K562 (cell line): ENCODE measurements around the gene EPHX1. TPM values are rescaled to one million over a fixed set of nuclear protein-coding genes. Genes with fewer than 3 reads are reported as not detected.

Experiments
- BCL6 ChIP-seq: fragments of 250-450 bp; sonication (Bioruptor Pico); IDR thresholded peaks from 2 replicates; pipeline ENCODE4 v1.4.0; 2020
- BDP1 ChIP-seq: IDR thresholded peaks from 3 replicates; pipeline ENCODE4 v1.6.1; 2011; ENCODE audit not compliant: insufficient read length, insufficient read depth
- CBFA2T2 ChIP-seq: fragments of 450-650 bp; conservative IDR thresholded peaks from 2 replicates; pipeline ENCODE4 v1.6.1; 2017; ENCODE audit warnings: mild to moderate bottlenecking
- ESRRA ChIP-seq: fragments of 450-650 bp; IDR thresholded peaks from 2 replicates; pipeline ENCODE4 v1.6.1; 2014; ENCODE audit warnings: low read depth, mild to moderate bottlenecking, moderate library complexity, borderline replicate concordance
- POLR2B ChIP-seq: fragments of 450-650 bp; IDR thresholded peaks from 2 replicates; pipeline ENCODE4 v1.6.1; 2018; ENCODE audit warnings: low read depth; ENCODE audit not compliant: partially characterized antibody
- SMAD2 ChIP-seq: fragments of 150-350 bp; IDR thresholded peaks from 2 replicates; pipeline ENCODE4 v1.6.1; 2014; ENCODE audit warnings: low read depth, mild to moderate bottlenecking, low read length
- SNIP1 ChIP-seq: fragments of 450-650 bp; IDR thresholded peaks from 2 replicates; pipeline ENCODE4 v1.7.1; 2017; ENCODE audit warnings: low read depth, mild to moderate bottlenecking
- SREBF1 ChIP-seq: fragments of 150-350 bp; IDR thresholded peaks from 2 replicates; pipeline ENCODE4 v1.6.1; 2014; ENCODE audit warnings: antibody characterized with exemption, low read depth, low read length, borderline replicate concordance
- TAF7 ChIP-seq: fragments of 450-650 bp; IDR thresholded peaks from 2 replicates; pipeline ENCODE4 v1.6.1; 2016; ENCODE audit warnings: missing genetic modification characterization, missing compliant biosample characterization
- TAL1 ChIP-seq: fragments of 450-650 bp; IDR thresholded peaks from 2 replicates; pipeline ENCODE4 v1.6.1; 2016; ENCODE audit warnings: mild to moderate bottlenecking
- TCF3 ChIP-seq: sonication (generic); formaldehyde crosslinking; IDR thresholded peaks from 2 replicates; pipeline ENCODE4 v1.4.0; 2020; ENCODE audit warnings: mild to moderate bottlenecking, missing genetic modification reagents
- ZNF324 ChIP-seq: fragments of 250-450 bp; sonication (Bioruptor Pico); IDR thresholded peaks from 2 replicates; pipeline ENCODE4 v1.4.0; 2020; ENCODE audit warnings: mild to moderate bottlenecking
- polyA plus RNA-seq, 8 experiments: library from polyadenylated mRNA; depleted of rRNA in 4 of 8; stranded (reverse) in 5 of 8; unstranded in 3 of 8; fragments of >200 nt; fragmentation: Nextera tagmentation in 2 of 8; fragmentation: Illumina TruSeq in 1 of 8; extraction: Ambion mirVana in 2 of 8; extraction: Trizol in 1 of 8; gene quantifications; 2 replicates each; pipeline versions ENCODE4 v1.2.1 to v1.2.3, GENCODE V29; 2011 to 2014; ENCODE audit warnings: inconsistent platforms in 1 of 8, missing spikeins in 1 of 8
- total RNA-seq, 7 experiments: library from RNA; depleted of rRNA in 6 of 7; stranded (reverse); fragments of >200 nt in 6 of 7; fragmentation: Illumina TruSeq in 2 of 7; extraction: Trizol in 2 of 7; gene quantifications; 2 replicates each; pipeline versions ENCODE4 v1.2.1 to v1.2.3, GENCODE V29; 2011 to 2021; ENCODE audit warnings: low replicate concordance in 1 of 7
- TF ChIP-seq, protein P1 (sequence below): fragments of 450-650 bp; formaldehyde crosslinking; IDR thresholded peaks from 2 replicates; pipeline ENCODE4 v1.4.0; 2022; ENCODE audit warnings: missing genetic modification characterization
- TF ChIP-seq, protein P2 (sequence below), 3 experiments: fragments of 200-800 bp in 1 of 3; sonication (Bioruptor generic) in 1 of 3; sonication (generic) in 1 of 3; formaldehyde crosslinking in 1 of 3; IDR thresholded peaks; 2 replicates each; pipeline versions ENCODE4 v1.6.1 to v1.8.0; 2016 to 2022; ENCODE audit warnings: mild to moderate bottlenecking in 2 of 3, missing compliant biosample characterization in 2 of 3, missing genetic modification characterization in 2 of 3, missing genetic modification reagents in 1 of 3

Gene EPHX1
- total and polyA plus RNA-seq, 9 of the 15 experiments (the other 6 are each of a cell fraction or from before 2014, with no cell fraction given): 0.21 to 27.0 (median 6.7) TPM

DNA sequence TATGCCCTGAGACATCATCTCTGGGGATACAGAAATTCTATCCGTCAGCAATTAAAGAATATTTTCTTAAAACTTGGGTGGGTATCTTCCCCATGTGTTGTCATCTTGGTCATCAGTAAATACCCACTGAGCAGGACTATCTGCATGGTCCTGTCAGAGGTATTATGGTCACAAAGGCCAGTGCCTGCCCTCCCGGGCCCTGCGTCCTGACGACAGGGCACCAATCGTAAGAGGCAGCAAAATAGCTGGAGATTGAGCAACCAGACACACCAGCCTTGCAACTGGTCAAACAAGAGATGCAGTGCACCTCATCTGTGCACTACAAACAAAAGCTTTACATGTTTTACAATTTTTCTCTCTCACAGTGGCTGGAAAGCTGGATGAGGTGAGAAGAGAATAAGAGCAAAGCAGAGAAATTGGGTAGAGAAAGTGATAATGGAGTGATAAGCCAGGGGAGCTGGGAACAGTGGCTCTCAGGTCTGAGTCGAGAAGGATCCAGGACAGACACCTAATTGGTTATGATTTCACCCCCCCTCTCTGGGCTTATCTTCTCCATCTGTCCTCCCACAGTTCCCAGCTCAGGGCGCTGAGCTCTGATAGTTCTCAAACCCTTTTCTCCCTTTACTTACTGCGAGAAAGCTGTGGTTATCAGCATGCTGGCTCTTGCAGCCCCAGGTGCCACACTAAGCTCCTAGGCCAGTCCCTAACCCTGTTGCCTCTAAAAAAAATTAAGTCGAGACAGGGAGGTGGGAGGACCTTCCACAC lies 41.1 kb upstream of the EPHX1 start (continued):
- TF ChIP-seq ZNF324: no peak
- TF ChIP-seq TAF7 (tag): no peak
- peak; percentile 52 for TF ChIP-seq TCF3
- no peak for TF ChIP-seq SMAD2
- TF ChIP-seq POLR2B: no peak
- TF ChIP-seq CBFA2T2: peak; percentile 66
- no peak for TF ChIP-seq BDP1
- TF ChIP-seq ESRRA: peak; percentile 52; the same call in 1 of the 2 replicates
- no peak for TF ChIP-seq SNIP1
- no peak for TF ChIP-seq SREBF1
- TF ChIP-seq, protein P1, sequence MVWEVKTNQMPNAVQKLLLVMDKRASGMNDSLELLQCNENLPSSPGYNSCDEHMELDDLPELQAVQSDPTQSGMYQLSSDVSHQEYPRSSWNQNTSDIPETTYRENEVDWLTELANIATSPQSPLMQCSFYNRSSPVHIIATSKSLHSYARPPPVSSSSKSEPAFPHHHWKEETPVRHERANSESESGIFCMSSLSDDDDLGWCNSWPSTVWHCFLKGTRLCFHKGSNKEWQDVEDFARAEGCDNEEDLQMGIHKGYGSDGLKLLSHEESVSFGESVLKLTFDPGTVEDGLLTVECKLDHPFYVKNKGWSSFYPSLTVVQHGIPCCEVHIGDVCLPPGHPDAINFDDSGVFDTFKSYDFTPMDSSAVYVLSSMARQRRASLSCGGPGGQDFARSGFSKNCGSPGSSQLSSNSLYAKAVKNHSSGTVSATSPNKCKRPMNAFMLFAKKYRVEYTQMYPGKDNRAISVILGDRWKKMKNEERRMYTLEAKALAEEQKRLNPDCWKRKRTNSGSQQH: no peak
- TF ChIP-seq, protein P2, sequence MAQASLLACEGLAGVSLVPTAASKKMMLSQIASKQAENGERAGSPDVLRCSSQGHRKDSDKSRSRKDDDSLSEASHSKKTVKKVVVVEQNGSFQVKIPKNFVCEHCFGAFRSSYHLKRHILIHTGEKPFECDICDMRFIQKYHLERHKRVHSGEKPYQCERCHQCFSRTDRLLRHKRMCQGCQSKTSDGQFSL (CRISPR knock-in tag; IDR thresholded peaks at IDR 0.05): peak; percentile 62
- TF ChIP-seq, protein P2 (tag; IDR thresholded peaks at IDR 0.05): peak in 1 of 2 experiments; percentile 82; a peak in 2 of 4 replicates
- no peak for TF ChIP-seq BCL6 (CRISPR knock-in tag)
- peak; percentile 41; the same call in 1 of the 2 replicates for TF ChIP-seq TAL1
- TF ChIP-seq, all 486 proteins: peak for 33
